ENCODE results near the gene GRID2. TPM values are rescaled to one million over a fixed set of nuclear protein-coding genes. Genes with fewer than 3 reads are reported as not detected.

Gene GRID2
- total RNA-seq, 4 donors from 2014 or later, result 0.16 TPM; not detected in 3

GRCh38 chr4:93743635-93744034, 1439.9 kb downstream of the GRID2 start:
- in situ Hi-C loops (cut with MboI; ENCODE audit: low pct_ligation_motif_present in 1 of 4, low pct_unique_long_range_greater_than_20kb in 1 of 4, low sequenced_read_pairs in 3 of 4), result no loop called here
- no peak for DNase-seq
- Histone ChIP-seq H3K27me3 (no peaks in the 10 kb centered on the region), H3K4me1 (no peaks in the 10 kb centered on the region), H3K4me3 (no peak overlapping the region), H3K9me3 (no peaks in the 10 kb centered on the region), H3K36me3 (no peaks in the 10 kb centered on the region), H3K27ac (no peak overlapping the region)
- whole genome bisulfite sequencing, 2 donors (ENCODE audit: low coverage in 1 of 2), result 82% methylated on average over 1 of the region's 1 CpG; no CpG with 5 or more reads in 1 of the 2 donors
- intact Hi-C loops (cut with DNase I; ENCODE audit: low total_unique reads), result no loop called here
- TF ChIP-seq POLR2AphosphoS5 (IDR thresholded peaks at IDR 0.05) (no peak), POLR2A (IDR thresholded peaks at IDR 0.05) (no peak), EP300 (IDR thresholded peaks at IDR 0.05; ENCODE audit: low read depth) (no peak)
- TF ChIP-seq, protein P1, sequence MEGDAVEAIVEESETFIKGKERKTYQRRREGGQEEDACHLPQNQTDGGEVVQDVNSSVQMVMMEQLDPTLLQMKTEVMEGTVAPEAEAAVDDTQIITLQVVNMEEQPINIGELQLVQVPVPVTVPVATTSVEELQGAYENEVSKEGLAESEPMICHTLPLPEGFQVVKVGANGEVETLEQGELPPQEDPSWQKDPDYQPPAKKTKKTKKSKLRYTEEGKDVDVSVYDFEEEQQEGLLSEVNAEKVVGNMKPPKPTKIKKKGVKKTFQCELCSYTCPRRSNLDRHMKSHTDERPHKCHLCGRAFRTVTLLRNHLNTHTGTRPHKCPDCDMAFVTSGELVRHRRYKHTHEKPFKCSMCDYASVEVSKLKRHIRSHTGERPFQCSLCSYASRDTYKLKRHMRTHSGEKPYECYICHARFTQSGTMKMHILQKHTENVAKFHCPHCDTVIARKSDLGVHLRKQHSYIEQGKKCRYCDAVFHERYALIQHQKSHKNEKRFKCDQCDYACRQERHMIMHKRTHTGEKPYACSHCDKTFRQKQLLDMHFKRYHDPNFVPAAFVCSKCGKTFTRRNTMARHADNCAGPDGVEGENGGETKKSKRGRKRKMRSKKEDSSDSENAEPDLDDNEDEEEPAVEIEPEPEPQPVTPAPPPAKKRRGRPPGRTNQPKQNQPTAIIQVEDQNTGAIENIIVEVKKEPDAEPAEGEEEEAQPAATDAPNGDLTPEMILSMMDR (IDR thresholded peaks at IDR 0.05), result no peak

GRCh38 chr4:93744961-93745360, 1441.2 kb downstream of the GRID2 start:
- Histone ChIP-seq H3K36me3 (no peaks in the 10 kb centered on the region), H3K9me3 (no peaks in the 10 kb centered on the region), H3K4me1 (no peaks in the 10 kb centered on the region), H3K27me3 (no peaks in the 10 kb centered on the region), H3K27ac (no peak overlapping the region), H3K4me3 (no peak overlapping the region)
- 42 to 64% methylated on average over 2 of the region's 2 CpGs for WGBS, 2 donors (ENCODE audit: low coverage in 1 of 2)
- TF ChIP-seq EP300 (IDR thresholded peaks at IDR 0.05; ENCODE audit: low read depth) (no peak), POLR2AphosphoS5 (IDR thresholded peaks at IDR 0.05) (no peak), POLR2A (IDR thresholded peaks at IDR 0.05) (no peak)
- intact Hi-C loops (cut with DNase I; ENCODE audit: low total_unique reads) (no loop called here), in situ Hi-C loops (cut with MboI; ENCODE audit: low pct_ligation_motif_present in 1 of 4, low pct_unique_long_range_greater_than_20kb in 1 of 4, low sequenced_read_pairs in 3 of 4) (no loop called here)
- DNase-seq, result no peak

DNA sequence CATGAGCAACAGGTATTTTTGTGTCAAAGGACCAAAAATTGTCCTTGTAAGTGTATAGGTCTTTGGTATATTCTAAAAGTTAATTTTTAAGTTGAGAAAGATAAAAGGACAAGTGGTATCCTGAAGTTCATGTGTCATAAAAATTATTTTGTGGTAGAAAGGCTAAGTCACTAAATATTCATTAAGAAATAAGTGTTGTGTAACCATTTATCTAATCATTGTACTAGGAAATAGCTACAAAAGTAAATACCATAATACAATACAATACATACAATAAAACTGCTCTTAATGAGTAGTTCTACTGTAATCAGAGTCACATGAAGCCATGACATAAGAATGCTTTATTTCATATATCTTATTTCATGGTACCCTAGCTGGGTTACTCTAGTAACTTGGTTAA, 1442.3 kb downstream of the GRID2 start:
- in situ Hi-C loops (cut with MboI; ENCODE audit: low pct_ligation_motif_present in 1 of 4, low pct_unique_long_range_greater_than_20kb in 1 of 4, low sequenced_read_pairs in 3 of 4), result no loop called here
- Histone ChIP-seq H3K36me3 (no peaks in the 10 kb centered on the region), H3K27ac (no peak overlapping the region), H3K4me3 (no peak overlapping the region), H3K27me3 (no peaks in the 10 kb centered on the region), H3K4me1 (no peaks in the 10 kb centered on the region), H3K9me3 (no peaks in the 10 kb centered on the region)
- intact Hi-C loops (cut with DNase I; ENCODE audit: low total_unique reads), result no loop called here
- TF ChIP-seq POLR2A (IDR thresholded peaks at IDR 0.05) (no peak), POLR2AphosphoS5 (IDR thresholded peaks at IDR 0.05) (no peak), EP300 (IDR thresholded peaks at IDR 0.05; ENCODE audit: low read depth) (no peak)
- TF ChIP-seq, protein P1 (IDR thresholded peaks at IDR 0.05), result no peak
- DNase-seq, result no peak

DNA sequence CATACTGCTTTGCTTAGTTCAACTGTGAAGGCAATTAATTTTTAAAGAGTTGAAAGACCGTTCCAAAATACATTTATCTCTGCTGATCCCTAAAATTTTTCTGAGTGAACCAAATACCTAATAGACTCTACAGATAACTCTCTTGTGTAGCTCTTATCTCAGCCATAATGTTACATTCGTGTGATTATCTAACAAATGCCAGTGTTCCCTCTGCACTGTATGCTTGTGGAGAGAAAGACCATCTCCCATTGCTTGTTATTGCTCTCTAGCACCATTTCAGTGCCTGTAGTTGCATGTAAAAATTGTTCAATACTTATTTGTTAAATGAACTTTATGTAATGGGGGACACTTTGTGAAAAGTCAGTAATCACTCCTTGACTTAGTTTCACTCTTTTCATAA, 1443.5 kb downstream of the GRID2 start:
- TF ChIP-seq EP300 (IDR thresholded peaks at IDR 0.05; ENCODE audit: low read depth) (no peak), POLR2A (IDR thresholded peaks at IDR 0.05) (no peak), POLR2AphosphoS5 (IDR thresholded peaks at IDR 0.05) (no peak)
- TF ChIP-seq, protein P1 (IDR thresholded peaks at IDR 0.05), result no peak
- intact Hi-C loops (cut with DNase I; ENCODE audit: low total_unique reads) (no loop called here), in situ Hi-C loops (cut with MboI; ENCODE audit: low pct_ligation_motif_present in 1 of 4, low pct_unique_long_range_greater_than_20kb in 1 of 4, low sequenced_read_pairs in 3 of 4) (no loop called here)

More for the DNA sequence above, 1443.5 kb downstream of the GRID2 start:
- H3K36me3 ChIP-seq, result no peaks in the 10 kb centered on the region
- no peaks in the 10 kb centered on the region for H3K9me3 ChIP-seq
- DNase-seq, result no peak
- WGBS, 2 donors (ENCODE audit: low coverage in 1 of 2), result 49 to 63% methylated on average over 2 of the region's 2 CpGs
- no peak overlapping the region for H3K4me3 ChIP-seq
- H3K27ac ChIP-seq, result no peak overlapping the region
- H3K4me1 ChIP-seq, result no peaks in the 10 kb centered on the region
- H3K27me3 ChIP-seq, result no peaks in the 10 kb centered on the region

All from transverse colon (tissue), 4 donors.